MCF 10A (cell line): Measurements from ENCODE around the gene MDGA2. TPM values are rescaled to one million over a fixed set of nuclear protein-coding genes. Genes with fewer than 3 reads are reported as not detected.

Experiments used
- BruUV-seq: library from RNA; stranded (reverse); fragments of 400-500 nt; replicated peaks from 2 replicates; lab custom pipeline; 2021; lab: Mats Ljungman, UMichigan
- CTCF ChIA-PET: fragments of 300-600 bp; sonication (Branson Sonifier 250); formaldehyde crosslinking; extraction: SDS; loops from one replicate; lab custom pipeline; 2021; ENCODE audit warnings: antibody characterized with exemption, inconsistent platforms; lab: Yijun Ruan, JAX
- POLR2A ChIA-PET: fragments of 300-600, 350-650 bp; sonication (Branson Sonifier 250); formaldehyde crosslinking; extraction: SDS; loops from one replicate; lab custom pipeline; 2020; ENCODE audit warnings: antibody characterized with exemption, inconsistent platforms; lab: Yijun Ruan, JAX
- DNase-seq: peaks from one replicate; pipeline ENCODE4 v3.0.0-alpha.2; 2018; ENCODE audit not compliant: unreplicated experiment
- H3K27ac Mint-ChIP-seq: one replicate; pipeline ENCODE4 v1.8.0; 2022; ENCODE audit warnings: mild to moderate bottlenecking, low read depth, mixed read lengths; ENCODE audit not compliant: unreplicated experiment
- H3K27me3 Mint-ChIP-seq: one replicate; pipeline ENCODE4 v1.8.0; 2022; ENCODE audit warnings: mixed read lengths; ENCODE audit not compliant: insufficient read depth, unreplicated experiment
- H3K36me3 Mint-ChIP-seq: one replicate; pipeline ENCODE4 v1.8.0; 2022; ENCODE audit warnings: mild to moderate bottlenecking, moderate library complexity, mixed read lengths; ENCODE audit not compliant: insufficient read depth, unreplicated experiment
- H3K4me1 Mint-ChIP-seq: one replicate; pipeline ENCODE4 v1.8.0; 2022; ENCODE audit warnings: mixed read lengths; ENCODE audit not compliant: insufficient read depth, unreplicated experiment
- H3K4me3 Mint-ChIP-seq: one replicate; pipeline ENCODE4 v1.8.0; 2022; ENCODE audit warnings: mild to moderate bottlenecking, moderate library complexity, mixed read lengths; ENCODE audit not compliant: unreplicated experiment
- H3K9me3 Mint-ChIP-seq: one replicate; pipeline ENCODE4 v1.8.0; 2022; ENCODE audit warnings: mixed read lengths; ENCODE audit not compliant: unreplicated experiment
- intact Hi-C: fragments of 100-400 bp; cut with micrococcal nuclease; formaldehyde crosslinking; loops from 2 replicates; pipeline ENCODE4 v1.14.1; 2022
- total RNA-seq: library from RNA; stranded (reverse); gene quantifications from 2 replicates; pipeline ENCODE4 v1.2.3, GENCODE V29; 2022
- TF ChIP-seq, protein P1 (sequence below): fragments of 200-600 bp; IDR thresholded peaks from one replicate; pipeline ENCODE4 v1.8.0; 2022; ENCODE audit warnings: antibody characterized with exemption, mild to moderate bottlenecking; ENCODE audit not compliant: unreplicated experiment

The MDGA2 gene
- total RNA-seq, 1 experiment from 2014 or later = not detected

DNA sequence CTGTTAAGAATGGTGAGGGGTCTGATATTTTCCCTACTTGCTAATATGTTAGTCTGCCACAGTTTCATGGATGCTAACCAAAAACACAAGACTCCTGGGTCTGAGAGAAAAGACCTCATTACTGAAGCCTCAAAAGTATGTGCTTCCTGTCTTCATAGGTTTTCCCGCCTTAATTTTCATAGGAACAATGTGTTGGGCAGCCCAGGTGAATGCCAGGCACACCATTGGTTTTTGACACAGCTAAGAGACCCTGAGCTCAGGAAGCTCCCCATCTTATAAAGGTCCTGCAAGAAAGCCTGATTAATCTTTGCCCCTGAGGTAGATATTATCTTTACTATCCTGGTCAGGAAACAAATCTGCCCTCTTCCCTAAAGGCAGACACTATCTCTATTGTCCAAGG lies 464.1 kb downstream of the MDGA2 start:
- intact Hi-C loops = no loop called here
- H3K4me1 Mint-ChIP-seq = no peaks in the 10 kb centered on the region
- CTCF ChIA-PET = interaction anchor here (0.7 kb wide), 1 partner anchor 12 kb away, joined by 3 read pairs; no protein-coding TSS in a partner anchor
- no peak for DNase-seq
- H3K4me3 Mint-ChIP-seq = no peak overlapping the region
- no TSS peak for BruUV-seq
- TF ChIP-seq, protein P1, sequence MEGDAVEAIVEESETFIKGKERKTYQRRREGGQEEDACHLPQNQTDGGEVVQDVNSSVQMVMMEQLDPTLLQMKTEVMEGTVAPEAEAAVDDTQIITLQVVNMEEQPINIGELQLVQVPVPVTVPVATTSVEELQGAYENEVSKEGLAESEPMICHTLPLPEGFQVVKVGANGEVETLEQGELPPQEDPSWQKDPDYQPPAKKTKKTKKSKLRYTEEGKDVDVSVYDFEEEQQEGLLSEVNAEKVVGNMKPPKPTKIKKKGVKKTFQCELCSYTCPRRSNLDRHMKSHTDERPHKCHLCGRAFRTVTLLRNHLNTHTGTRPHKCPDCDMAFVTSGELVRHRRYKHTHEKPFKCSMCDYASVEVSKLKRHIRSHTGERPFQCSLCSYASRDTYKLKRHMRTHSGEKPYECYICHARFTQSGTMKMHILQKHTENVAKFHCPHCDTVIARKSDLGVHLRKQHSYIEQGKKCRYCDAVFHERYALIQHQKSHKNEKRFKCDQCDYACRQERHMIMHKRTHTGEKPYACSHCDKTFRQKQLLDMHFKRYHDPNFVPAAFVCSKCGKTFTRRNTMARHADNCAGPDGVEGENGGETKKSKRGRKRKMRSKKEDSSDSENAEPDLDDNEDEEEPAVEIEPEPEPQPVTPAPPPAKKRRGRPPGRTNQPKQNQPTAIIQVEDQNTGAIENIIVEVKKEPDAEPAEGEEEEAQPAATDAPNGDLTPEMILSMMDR = no peak
- H3K36me3 Mint-ChIP-seq = no peaks in the 10 kb centered on the region
- POLR2A ChIA-PET = no interaction called here
- H3K27me3 Mint-ChIP-seq = peaks cover 81% of the 10 kb centered on the region
- no peaks in the 10 kb centered on the region for H3K9me3 Mint-ChIP-seq
- no peak overlapping the region for H3K27ac Mint-ChIP-seq

DNA sequence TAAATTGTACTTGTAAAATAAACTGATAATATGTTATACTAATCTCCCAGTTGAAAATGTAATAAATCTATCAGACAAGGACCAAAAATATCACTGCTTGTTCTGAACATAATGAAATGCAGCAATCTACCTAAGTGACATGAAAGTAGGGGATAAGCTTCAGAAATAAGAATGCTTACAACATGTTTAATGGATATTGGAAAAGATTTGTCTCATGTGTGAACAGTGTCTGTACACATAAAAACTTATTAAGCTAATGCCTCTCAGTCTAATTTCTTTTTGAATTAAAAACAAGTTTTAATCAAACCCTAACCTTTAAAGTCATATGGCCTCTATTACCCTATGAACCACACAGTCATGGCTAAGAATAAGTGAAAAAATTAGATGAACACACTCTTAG lies 465.3 kb downstream of the MDGA2 start:
- no peak overlapping the region for H3K27ac Mint-ChIP-seq
- intact Hi-C loops = no loop called here
- ChIA-PET POLR2A (no interaction called here), CTCF (interaction anchor here (0.5 kb wide), 1 partner anchor 18 kb away, joined by 3 read pairs; no protein-coding TSS in a partner anchor)
- DNase-seq = no peak
- H3K27me3 Mint-ChIP-seq = peaks cover 82% of the 10 kb centered on the region
- H3K4me3 Mint-ChIP-seq = no peak overlapping the region
- TF ChIP-seq, protein P1 = no peak
- no TSS peak for BruUV-seq
- no peaks in the 10 kb centered on the region for H3K4me1 Mint-ChIP-seq
- no peaks in the 10 kb centered on the region for H3K9me3 Mint-ChIP-seq
- H3K36me3 Mint-ChIP-seq = no peaks in the 10 kb centered on the region

DNA sequence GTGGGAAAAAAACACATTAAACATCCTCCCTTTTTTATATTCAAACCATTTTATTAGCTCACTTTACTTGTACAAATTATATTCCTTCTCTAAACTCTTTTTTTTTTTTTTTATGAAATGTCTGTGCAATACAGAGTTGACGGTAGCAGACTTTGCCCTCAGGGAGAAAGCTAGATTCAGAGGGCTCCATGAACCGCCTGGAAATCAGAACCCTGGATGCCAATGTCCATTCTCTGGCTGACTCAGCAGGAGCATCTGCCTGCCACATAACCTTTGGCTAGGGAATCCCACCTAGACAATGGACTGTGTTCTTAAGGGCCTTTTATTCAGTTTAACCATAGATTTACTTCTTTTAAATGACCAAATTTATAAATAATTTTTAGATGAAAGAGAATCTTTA lies 467.0 kb downstream of the MDGA2 start:
- no peaks in the 10 kb centered on the region for H3K4me1 Mint-ChIP-seq
- no TSS peak for BruUV-seq
- no peak overlapping the region for H3K27ac Mint-ChIP-seq
- no peak for DNase-seq
- intact Hi-C loops = no loop called here
- no peak overlapping the region for H3K4me3 Mint-ChIP-seq
- ChIA-PET POLR2A (interaction anchor here (0.5 kb wide), 1 partner anchor 915 kb away, joined by 4 read pairs; no protein-coding TSS in a partner anchor), CTCF (no interaction called here)
- no peaks in the 10 kb centered on the region for H3K9me3 Mint-ChIP-seq
- TF ChIP-seq, protein P1 = no peak
- no peaks in the 10 kb centered on the region for H3K36me3 Mint-ChIP-seq
- H3K27me3 Mint-ChIP-seq = peaks cover 85% of the 10 kb centered on the region

DNA sequence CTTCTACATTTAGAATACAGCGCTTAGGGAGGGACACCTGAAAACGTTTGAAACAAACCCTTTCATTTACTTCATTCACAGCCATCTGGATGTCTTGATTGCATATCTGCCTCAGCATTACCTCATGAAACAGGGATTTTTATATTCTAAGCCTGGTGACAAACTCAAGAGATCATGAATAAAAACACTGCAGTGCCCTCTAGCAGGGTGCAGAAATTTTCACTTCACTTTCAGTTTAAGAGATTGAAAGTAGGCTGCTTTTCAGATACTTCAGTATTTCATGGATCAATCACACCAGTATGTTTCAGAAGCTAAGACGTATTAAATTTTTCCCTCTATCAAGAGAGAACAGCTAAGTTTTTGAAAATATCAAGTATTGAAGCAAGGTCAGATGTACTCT lies 467.8 kb downstream of the MDGA2 start:
- Mint-ChIP-seq H3K9me3 (no peaks in the 10 kb centered on the region), H3K27ac (no peak overlapping the region), H3K4me1 (no peaks in the 10 kb centered on the region), H3K27me3 (peaks cover 85% of the 10 kb centered on the region), H3K4me3 (no peak overlapping the region), H3K36me3 (peaks cover 6% of the 10 kb centered on the region)
- intact Hi-C loops = no loop called here
- ChIA-PET POLR2A (no interaction called here), CTCF (interaction anchor here (0.6 to 0.7 kb wide), 3 partner anchors 73 to 1349 kb away, joined by 3 read pairs; no protein-coding TSS in a partner anchor)
- no TSS peak for BruUV-seq
- DNase-seq = no peak
- TF ChIP-seq, protein P1 = no peak
